ENCODE measurements around the gene CNPY4. TPM values are rescaled to one million over a fixed set of nuclear protein-coding genes. Genes with fewer than 3 reads are reported as not detected.
A peak's percentile ranks its signal among the peaks of the same experiment; 100 is the strongest.

CNPY4 gene
- total and polyA plus RNA-seq, 10 of the 15 experiments (the other 5 are each of a cell fraction or from before 2014, with no cell fraction given), result 2.5 to 9.2 (median 6.8) TPM

- WGBS (ENCODE audit: insufficient coverage, insufficient replicate concordance, low lambda C conversion rate, missing lambda C conversion rate), result 1% methylated on average over 21 of the region's 22 CpGs
- BruUV-seq (replicated peaks), result no TSS peak
- peaks cover 47% of the 10 kb centered on the region for H3K4me1 ChIP-seq (ENCODE audit: control insufficient read depth, insufficient read depth, low read length)
- H3K9ac ChIP-seq (ENCODE audit: control insufficient read depth, insufficient read depth, low read length), result no peak overlapping the region
- ChIA-PET RAD21 (ENCODE audit: unreplicated experiment) (interaction anchor here (0.6 to 1.5 kb wide), 2 partner anchors 39 to 120 kb away, joined by 3 to 5 read pairs; no protein-coding TSS in a partner anchor), SMC1A (ENCODE audit: uncharacterized antibody, unreplicated experiment) (interaction anchor here (1.1 kb wide), 1 partner anchor 10 kb away, joined by 3 read pairs; no protein-coding TSS in a partner anchor), CTCF (interaction anchor here (1.2 kb wide), 1 partner anchor 18 kb away, joined by 4 read pairs; no protein-coding TSS in a partner anchor), POLR2A (interaction anchor here (0.6 to 0.9 kb wide), 5 partner anchors 8 to 89 kb away, joined by 3 to 5 read pairs (median 3); no protein-coding TSS in a partner anchor)
- in situ Hi-C loops (cut with MboI), result no loop called here
- no peaks in the 10 kb centered on the region for H3K36me3 ChIP-seq (ENCODE audit: control insufficient read depth in 2 of 2, insufficient read depth in 2 of 2, low read length in 1 of 2)
- H4K20me1 ChIP-seq (ENCODE audit: control insufficient read depth, insufficient read depth), result no peaks in the 10 kb centered on the region
- H3K4me3 ChIP-seq, result peak overlapping the region; percentile 39; the same call in 1 of the 2 replicates
- no peak overlapping the region for H3K27ac ChIP-seq (ENCODE audit: control insufficient read depth, insufficient read depth)
- ATAC-seq, result no peak
- peaks cover 4 to 6% of the 10 kb centered on the region in 2 experiments; a peak in 3 of 4 replicates for H3K27me3 ChIP-seq (replicated peaks in 1 of 2; ENCODE audit: control insufficient read depth in 2 of 2, insufficient read depth in 2 of 2, low read length in 1 of 2)
- no peaks in the 10 kb centered on the region for H3K9me3 ChIP-seq (replicated peaks; ENCODE audit: control insufficient read depth, insufficient read depth, low read length)
- peak; percentile 43; the same call in 1 of the 2 replicates for TF ChIP-seq RUNX3 (IDR thresholded peaks at IDR 0.05; ENCODE audit: low read length)
- TF ChIP-seq IKZF2 (IDR thresholded peaks at IDR 0.05), result peak in 1 of 2 experiments; percentile 20; a peak in 1 of 4 replicates
- no peak for TF ChIP-seq TAF1 (IDR thresholded peaks at IDR 0.05; ENCODE audit: borderline replicate concordance, low read depth, low read length)
- no peak for TF ChIP-seq LARP7 (IDR thresholded peaks at IDR 0.05)
- no peak overlapping the region for H2AFZ ChIP-seq (ENCODE audit: control insufficient read depth, low read depth, low read length)
- FAIRE-seq, result no peak
- intact Hi-C loops (cut with micrococcal nuclease; ENCODE audit: unreplicated experiment), result no loop called here
- H3K4me2 ChIP-seq (ENCODE audit: control insufficient read depth, insufficient read depth), result 0 out of 2 replicates have a peak overlapping the region, but pooled peaks have one; percentile 72
- DNase-seq (ENCODE audit: low read depth, low spot score), result no peak
- no peaks in the 10 kb centered on the region for H3K79me2 ChIP-seq (ENCODE audit: control insufficient read depth, insufficient read depth, low read length)
Observed at GRCh38 chr7:100171840-100172239, 52.4 kb downstream of the CNPY4 start.

GRCh38 chr7:100173806-100174495 lies 54.5 kb downstream of the CNPY4 start:
- ChIA-PET SMC1A (ENCODE audit: uncharacterized antibody, unreplicated experiment) (no interaction called here), CTCF (no interaction called here), RAD21 (ENCODE audit: unreplicated experiment) (no interaction called here), POLR2A (interaction anchor here (0.6 kb wide), 1 partner anchor 10 kb away, joined by 7 read pairs; no protein-coding TSS in a partner anchor)
- no peak for TF ChIP-seq RELA (IDR thresholded peaks at IDR 0.05; ENCODE audit: borderline replicate concordance, partially characterized antibody)
- Histone ChIP-seq H3K36me3 (ENCODE audit: control insufficient read depth in 2 of 2, insufficient read depth in 2 of 2, low read length in 1 of 2) (no peaks in the 10 kb centered on the region), H3K4me3 (no peak overlapping the region), H3K79me2 (ENCODE audit: control insufficient read depth, insufficient read depth, low read length) (no peaks in the 10 kb centered on the region), H3K27ac (ENCODE audit: control insufficient read depth, insufficient read depth) (no peak overlapping the region), H3K4me2 (ENCODE audit: control insufficient read depth, insufficient read depth) (no peak overlapping the region), H2AFZ (ENCODE audit: control insufficient read depth, low read depth, low read length) (no peak overlapping the region), H4K20me1 (ENCODE audit: control insufficient read depth, insufficient read depth) (no peaks in the 10 kb centered on the region), H3K4me1 (ENCODE audit: control insufficient read depth, insufficient read depth, low read length) (peaks cover 29% of the 10 kb centered on the region), H3K9ac (ENCODE audit: control insufficient read depth, insufficient read depth, low read length) (no peak overlapping the region), H3K27me3 (replicated peaks in 1 of 2; ENCODE audit: control insufficient read depth in 2 of 2, insufficient read depth in 2 of 2, low read length in 1 of 2) (peaks cover 0 to 4% of the 10 kb centered on the region in 2 experiments; a peak in 2 of 4 replicates), H3K9me3 (replicated peaks; ENCODE audit: control insufficient read depth, insufficient read depth, low read length) (no peaks in the 10 kb centered on the region)
- FAIRE-seq (no peak), DNase-seq (ENCODE audit: low read depth, low spot score) (no peak), ATAC-seq (no peak)
- BruUV-seq (replicated peaks), result no TSS peak
- WGBS (ENCODE audit: insufficient coverage, insufficient replicate concordance, low lambda C conversion rate, missing lambda C conversion rate), result 61% methylated on average over 11 of the region's 11 CpGs
- in situ Hi-C loops (cut with MboI) (no loop called here), intact Hi-C loops (cut with micrococcal nuclease; ENCODE audit: unreplicated experiment) (no loop called here)

Measured in GM12878 (cell line).